ENCODE results near the gene IFT27.
"Not testable (repeated sequence)": the region's sequence is repeated elsewhere in the genome, so short reads cannot be mapped to it uniquely, and the experiment has no call there.

The IFT27 gene

DNA sequence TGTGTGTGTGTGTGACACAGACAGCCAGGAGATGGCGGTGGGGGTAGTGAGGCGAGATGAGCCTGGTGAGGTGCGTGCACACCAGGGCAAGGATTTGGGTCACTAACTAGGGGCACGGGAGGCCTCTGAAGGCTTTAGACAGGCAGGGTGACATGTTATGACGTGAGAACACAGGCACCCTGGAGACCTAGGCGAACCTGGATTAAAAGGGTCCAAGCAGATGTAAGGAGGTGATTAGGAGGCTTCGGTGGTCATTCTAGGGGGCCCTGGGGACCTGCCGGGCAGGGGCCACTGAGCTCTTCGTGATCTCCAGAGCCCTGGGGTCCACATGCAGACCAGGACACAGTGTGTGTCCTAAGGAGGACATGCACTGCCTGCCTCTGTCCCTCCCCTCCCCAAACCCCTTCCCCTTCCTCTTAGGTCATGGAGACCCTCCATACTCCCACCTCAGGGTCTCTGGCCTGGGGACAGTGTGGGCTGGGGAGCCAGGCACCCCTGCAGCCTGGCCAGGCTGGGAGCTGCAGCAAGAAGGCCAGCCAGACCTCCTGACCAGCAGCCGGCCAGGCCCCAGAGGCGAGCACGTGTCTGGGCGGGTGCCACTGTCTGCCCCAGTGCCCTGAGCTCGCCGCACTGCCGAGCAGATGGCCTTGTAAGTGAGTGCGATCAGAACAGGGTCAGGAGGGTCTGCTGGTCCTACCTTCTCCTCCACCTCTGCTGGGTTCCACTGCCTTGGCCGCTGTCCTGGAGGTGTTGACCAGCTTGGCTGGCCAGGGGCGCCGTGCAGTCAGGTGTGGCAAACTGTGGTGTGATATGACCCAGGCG is 32.1 kb downstream of the IFT27 start:
- no peak for DNase-seq (ENCODE audit: low spot score)

GRCh38 chr22:36743011-36743410 is 32.9 kb downstream of the IFT27 start:
- no peak for DNase-seq (ENCODE audit: low spot score)

DNA sequence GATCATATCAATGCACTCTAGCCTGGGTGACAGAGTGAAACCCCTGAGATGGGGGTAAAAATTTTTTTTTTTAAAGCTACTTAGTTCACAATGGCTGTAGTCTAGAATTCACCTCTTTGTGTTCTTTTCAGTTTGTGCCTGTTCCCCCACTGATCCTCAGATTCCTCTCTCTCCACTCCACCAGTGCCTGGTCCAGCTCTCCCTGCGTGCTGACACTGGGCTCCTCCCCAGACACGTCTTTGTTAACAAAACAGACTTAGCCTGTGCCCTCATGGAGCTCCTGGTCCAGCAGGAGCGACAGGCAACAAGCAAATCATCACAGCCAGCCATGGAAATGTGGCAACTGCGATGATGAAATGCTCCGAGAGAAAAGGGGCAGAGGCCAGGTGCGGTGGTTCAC is 34.0 kb downstream of the IFT27 start:
- DNase-seq (ENCODE audit: low spot score): no peak

- peak; percentile 77 for DNase-seq (ENCODE audit: low spot score)
Measured at GRCh38 chr22:36741204-36741793, 34.6 kb downstream of the IFT27 start.

GRCh38 chr22:36740716-36741115 is 35.2 kb downstream of the IFT27 start:
- DNase-seq (ENCODE audit: low spot score): no peak

DNA sequence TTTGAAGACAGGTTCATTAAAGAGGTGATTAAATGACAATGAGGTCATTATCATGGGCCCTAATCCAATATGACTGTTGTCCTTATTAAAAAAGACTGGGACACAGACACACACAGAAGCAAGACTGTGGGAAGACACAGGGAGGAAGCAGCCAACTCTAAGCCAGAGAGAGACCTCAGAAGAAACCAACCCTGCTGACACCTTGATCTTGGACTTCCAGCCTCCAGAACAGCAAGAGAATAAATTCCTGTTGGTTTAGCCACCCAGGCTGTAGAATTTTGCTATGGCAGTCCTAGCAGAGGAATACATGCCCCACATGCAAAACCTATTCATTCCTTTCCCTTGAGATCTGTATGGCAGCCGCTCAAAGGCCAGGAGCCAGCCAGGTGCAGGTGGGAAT is 36.7 kb downstream of the IFT27 start:
- DNase-seq (ENCODE audit: low spot score): no peak

DNA sequence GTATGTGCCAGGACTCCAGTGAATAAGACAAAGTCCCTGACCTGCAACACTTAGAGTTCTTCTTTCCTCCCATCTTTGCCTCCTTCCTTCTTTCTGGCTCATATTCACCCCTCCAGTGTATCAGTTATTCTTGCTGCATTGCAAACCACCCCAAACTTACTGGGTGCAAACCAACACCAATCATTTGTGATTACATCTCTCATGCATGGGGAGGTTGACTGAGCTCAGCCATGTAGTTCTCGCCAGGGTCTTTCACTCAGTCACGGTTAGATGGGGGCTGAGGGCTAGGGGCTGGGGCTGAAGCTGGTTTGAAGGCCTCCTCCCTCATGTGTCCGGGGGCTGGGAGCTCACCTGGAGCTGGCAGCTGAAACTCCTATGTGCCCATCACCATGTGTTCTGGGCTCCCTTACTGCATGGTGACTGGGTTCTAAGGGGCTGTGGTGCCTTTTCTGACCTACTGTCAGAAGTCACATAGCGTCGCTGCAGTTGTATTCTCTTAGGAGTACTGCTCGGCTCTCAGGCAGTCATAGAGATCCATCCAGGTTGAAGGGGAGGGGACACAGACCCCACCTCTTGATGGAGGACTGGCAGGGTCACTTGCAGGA is 37.4 kb downstream of the IFT27 start:
- DNase-seq (ENCODE audit: low spot score): no peak

GRCh38 chr22:36737776-36738175 is 38.1 kb downstream of the IFT27 start:
- DNase-seq (ENCODE audit: low spot score): no peak

GRCh38 chr22:36736701-36737320 is 39.1 kb downstream of the IFT27 start:
- DNase-seq (ENCODE audit: low spot score): no peak

- DNase-seq (ENCODE audit: low spot score): no peak
Measured at GRCh38 chr22:36734171-36735058, 41.5 kb downstream of the IFT27 start.

DNA sequence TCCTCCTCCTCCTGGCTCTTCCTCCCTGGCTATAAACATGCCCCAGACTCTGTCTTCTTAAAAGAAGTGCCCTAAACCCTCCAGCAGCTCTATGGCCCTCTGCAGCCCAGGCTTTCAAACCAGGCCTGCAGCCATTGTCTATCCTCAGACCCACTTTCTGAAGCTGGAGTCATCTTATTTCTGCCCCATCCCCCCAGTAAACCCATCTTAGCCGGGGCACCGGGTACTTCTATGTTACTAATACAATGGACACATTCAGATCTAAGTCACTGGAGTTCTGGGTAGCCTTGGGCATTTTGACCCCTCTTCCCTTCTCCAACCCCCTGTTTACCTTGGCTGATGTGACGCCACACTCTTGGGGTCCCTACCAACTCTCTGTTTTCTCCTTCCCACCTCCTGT is 42.6 kb downstream of the IFT27 start:
- no peak for DNase-seq (ENCODE audit: low spot score)

DNA sequence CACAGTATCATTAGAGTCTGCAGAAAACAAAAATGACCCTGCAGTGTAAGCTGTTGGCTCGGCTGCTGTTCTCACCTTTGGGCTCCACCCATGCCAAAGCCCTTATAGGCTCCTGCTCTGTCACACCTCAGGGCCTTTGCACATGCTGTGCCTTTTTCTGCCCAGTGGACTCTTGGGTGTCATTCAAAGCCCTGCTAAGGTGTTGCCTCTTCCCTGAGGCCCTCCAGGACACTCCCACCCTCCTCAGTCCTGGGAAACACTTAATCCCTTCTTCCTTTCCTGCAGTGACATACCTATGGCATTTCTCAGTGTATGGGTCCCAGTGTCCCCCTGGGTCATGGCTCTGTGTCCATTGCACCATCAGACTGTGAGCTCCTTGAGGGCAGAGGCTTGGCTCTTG is 43.3 kb downstream of the IFT27 start:
- DNase-seq (ENCODE audit: low spot score): no peak

DNA sequence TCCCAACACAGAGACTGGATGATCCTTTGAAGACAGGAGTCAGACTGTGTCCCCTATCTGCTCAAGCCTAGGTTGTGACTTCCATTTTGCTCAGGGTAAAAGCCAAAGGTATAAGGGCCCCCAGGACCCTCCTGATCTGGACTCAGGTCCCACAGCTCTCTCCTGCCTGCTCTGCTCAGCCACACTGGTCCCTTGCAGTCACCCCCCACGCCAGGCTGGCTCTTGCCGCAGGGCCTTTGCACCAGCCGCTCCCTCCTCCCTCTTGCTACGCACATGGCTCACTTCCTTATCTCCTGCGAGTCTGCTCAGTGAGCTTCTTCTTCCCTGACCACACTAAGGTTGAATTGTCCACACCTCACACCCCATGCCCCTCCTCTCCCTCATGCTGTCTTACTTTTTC is 44.0 kb downstream of the IFT27 start:
- DNase-seq (ENCODE audit: low spot score): no peak

DNA sequence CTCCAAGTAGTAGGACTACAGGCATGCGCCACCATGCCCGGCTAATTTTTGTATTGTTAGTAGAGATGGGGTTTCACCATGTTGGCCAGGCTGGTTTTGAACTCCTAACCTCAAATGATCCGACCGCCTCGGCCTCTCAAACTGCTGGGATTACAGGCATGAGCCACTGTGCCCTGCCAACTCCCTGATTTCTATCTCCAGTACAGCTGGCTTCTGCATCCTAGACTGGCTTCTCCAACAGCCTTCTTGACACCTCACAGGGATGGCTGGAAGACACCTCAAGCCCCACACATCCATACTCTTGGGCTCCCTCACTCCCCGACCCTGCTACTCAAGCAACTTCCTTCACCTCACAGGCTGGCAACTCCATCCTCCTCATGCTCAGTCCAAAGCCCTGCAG is 44.6 kb downstream of the IFT27 start:
- not testable (repeated sequence) for DNase-seq (ENCODE audit: low spot score)

DNA sequence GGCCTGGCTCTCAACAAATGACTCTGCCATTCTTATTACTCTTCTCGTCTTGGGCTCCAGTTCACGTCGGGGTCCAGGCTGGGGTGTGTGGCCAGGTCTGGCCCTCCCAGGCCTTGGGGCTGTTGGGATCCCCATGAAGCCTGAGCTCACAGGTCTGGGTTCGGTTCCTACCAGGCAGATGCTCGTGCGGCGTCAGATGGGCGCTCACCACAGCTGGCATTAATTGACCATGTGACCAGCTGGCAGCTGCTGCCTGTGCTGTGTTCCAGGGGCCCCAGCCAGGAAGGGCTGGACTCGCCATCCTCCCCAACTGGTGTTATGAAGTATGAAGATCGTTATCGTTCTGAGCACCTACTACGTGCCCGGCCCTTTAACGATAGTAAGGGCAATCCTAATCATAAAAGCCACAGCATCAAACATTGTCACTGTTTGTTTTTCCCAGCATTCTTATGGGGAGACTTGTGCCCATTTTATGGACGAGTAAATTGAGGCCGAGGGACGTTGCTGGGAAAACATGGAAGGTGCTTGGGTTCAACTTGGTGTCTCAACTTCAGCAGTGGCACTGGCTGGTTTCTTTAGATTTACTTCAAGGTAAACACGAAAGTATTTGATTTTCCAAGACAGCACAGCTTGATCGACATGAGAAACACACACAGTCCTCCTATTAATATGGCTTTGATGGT is 45.6 kb downstream of the IFT27 start:
- DNase-seq (ENCODE audit: low spot score): no peak

DNA sequence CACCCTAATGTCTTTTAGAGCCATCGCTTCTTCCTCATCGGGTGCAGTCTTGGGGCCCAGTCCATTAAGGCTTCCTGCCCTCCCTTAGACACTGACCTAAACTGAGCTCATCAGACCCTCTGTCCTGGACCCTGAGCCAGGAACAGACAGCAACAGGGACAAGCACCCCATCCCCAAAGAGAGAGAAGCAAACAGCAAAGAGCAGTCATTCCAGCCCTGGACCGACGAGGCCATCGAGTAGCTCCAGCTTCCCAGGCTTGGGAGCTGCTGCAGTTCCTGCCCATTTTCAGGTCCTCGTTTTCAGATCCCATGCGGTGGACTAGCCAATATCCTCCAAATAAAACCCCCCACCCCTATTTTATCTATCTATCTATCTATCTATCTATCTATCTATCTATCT is 46.6 kb downstream of the IFT27 start:
- DNase-seq (ENCODE audit: low spot score): no peak

DNA sequence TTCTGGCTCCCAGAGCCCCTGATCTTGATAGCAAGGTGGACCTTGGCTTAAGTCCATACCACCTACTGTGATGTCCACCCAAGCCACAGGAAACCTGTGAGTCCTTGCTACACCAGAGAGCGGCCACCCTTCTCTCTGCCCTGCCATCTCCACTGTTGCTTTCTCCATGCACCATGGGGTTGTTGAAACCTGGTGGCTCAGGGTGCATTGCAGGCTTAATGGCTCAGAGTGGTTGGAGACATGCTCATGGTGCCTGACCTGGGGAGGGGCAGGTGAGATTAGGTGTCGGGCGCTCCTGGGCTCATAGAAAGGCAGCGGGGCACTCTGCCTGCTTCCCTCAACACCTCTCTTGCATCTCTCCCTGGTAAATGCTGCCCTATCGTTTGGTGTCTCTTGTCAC is 47.4 kb downstream of the IFT27 start:
- DNase-seq (ENCODE audit: low spot score): no peak

DNA sequence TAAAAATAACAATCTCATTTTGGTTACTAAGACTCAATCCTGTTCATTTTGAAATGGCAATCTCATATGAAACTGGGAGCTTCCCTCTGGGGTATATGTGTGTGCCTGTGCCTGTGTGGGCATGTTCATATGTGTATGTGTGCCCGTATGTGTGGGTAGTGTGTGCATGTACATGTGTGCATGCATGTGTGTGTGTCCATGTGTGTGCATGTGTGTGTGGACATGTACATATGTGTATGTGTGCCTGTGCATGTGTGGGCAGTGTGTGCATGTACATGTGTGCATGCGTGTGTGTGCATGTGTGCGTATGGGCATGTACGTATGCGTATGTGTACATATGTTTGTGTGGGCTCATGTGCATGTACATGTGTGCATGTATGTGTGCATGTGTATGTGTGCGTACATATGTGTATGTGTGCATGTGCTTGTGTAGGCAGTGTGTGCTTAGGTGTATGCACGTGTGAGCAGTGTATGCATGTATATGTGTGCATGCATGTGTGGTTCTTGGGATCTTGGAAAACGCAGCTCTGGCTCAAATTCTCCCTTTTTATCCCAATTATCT is 47.9 kb downstream of the IFT27 start:
- no peak for DNase-seq (ENCODE audit: low spot score)

- DNase-seq (ENCODE audit: low spot score): no peak
Measured at GRCh38 chr22:36727110-36727509, 48.8 kb downstream of the IFT27 start.

GRCh38 chr22:36726007-36726380 is 49.9 kb downstream of the IFT27 start:
- DNase-seq (ENCODE audit: low spot score): no peak

- no peak for DNase-seq (ENCODE audit: low spot score)
Measured at GRCh38 chr22:36725366-36726006, 50.4 kb downstream of the IFT27 start.

Data from NAMALWA (cell line).